CD4-positive, alpha-beta T cell (primary cell): Measurements from ENCODE around the gene NOB1. TPM values are rescaled to one million over a fixed set of nuclear protein-coding genes. Genes with fewer than 3 reads are reported as not detected.
A peak's percentile ranks its signal among the peaks of the same experiment; 100 is the strongest.

ENCODE experiments used
- ATAC-seq: fragments of 200-7000 bp; cut with Tn5 transposase; one replicate; pipeline ENCODE4 v1.10.0; 2022; ENCODE audit warnings: mild to moderate bottlenecking; ENCODE audit not compliant: poor library complexity
- CTCF ChIA-PET: fragments of 350-600 bp; sonication (Branson Sonifier 250); formaldehyde crosslinking; loops from one replicate; lab custom pipeline; 2021; ENCODE audit warnings: antibody characterized with exemption, inconsistent platforms; lab: Charles Lee
- POLR2A ChIA-PET: fragments of 350-600 bp; sonication (Branson Sonifier 250); formaldehyde crosslinking; loops from one replicate; lab custom pipeline; 2021; ENCODE audit warnings: antibody characterized with exemption, inconsistent platforms; lab: Charles Lee
- DNase-seq, 14 experiments: peaks; one replicate each; pipeline ENCODE4 v3.0.0-alpha.2; 2013 to 2020; ENCODE audit warnings: mixed read lengths in 2 of 14
- H3K27ac ChIP-seq, 2 donors: one replicate each; pipeline versions ENCODE4 v1.5.1 to v1.7.0; 2013; ENCODE audit warnings: low read length in 2 of 2, low read depth in 1 of 2, mild to moderate bottlenecking in 1 of 2
- H3K27me3 ChIP-seq, 2 experiments: 1 replicate in 1 of 2; 2 replicates in 1 of 2; pipeline versions ENCODE4 v1.6.1 to v1.7.0; 2013; ENCODE audit warnings: low read length in 2 of 2, control low read depth in 1 of 2, mild to moderate bottlenecking in 1 of 2, moderate library complexity in 1 of 2; ENCODE audit not compliant: insufficient read depth in 2 of 2, control insufficient read depth in 1 of 2
- H3K36me3 ChIP-seq: one replicate; pipeline ENCODE4 v1.6.1; 2013; ENCODE audit warnings: low read length, control low read depth; ENCODE audit not compliant: insufficient read depth
- H3K4me1 ChIP-seq: one replicate; pipeline ENCODE4 v1.6.1; 2013; ENCODE audit warnings: low read length, control low read depth; ENCODE audit not compliant: insufficient read depth
- H3K4me3 ChIP-seq: one replicate; pipeline ENCODE4 v1.5.1; 2013; ENCODE audit warnings: mild to moderate bottlenecking, low read length, moderate library complexity
- H3K9me3 ChIP-seq, 2 experiments: 1 replicate in 1 of 2; 2 replicates in 1 of 2; pipeline versions ENCODE4 v1.6.1 to v1.7.0; 2013; ENCODE audit warnings: low read length in 2 of 2, mild to moderate bottlenecking in 2 of 2, control low read depth in 1 of 2, moderate library complexity in 1 of 2; ENCODE audit not compliant: control insufficient read depth in 1 of 2, insufficient read depth in 1 of 2
- H3K27ac Mint-ChIP-seq: one replicate; pipeline ENCODE4 v1.8.0; 2020; ENCODE audit warnings: mixed read lengths
- H3K27me3 Mint-ChIP-seq: one replicate; pipeline ENCODE4 v1.8.0; 2021; ENCODE audit warnings: mixed read lengths
- H3K36me3 Mint-ChIP-seq: one replicate; pipeline ENCODE4 v1.8.0; 2021; ENCODE audit warnings: low read depth, mixed read lengths
- H3K4me1 Mint-ChIP-seq: one replicate; pipeline ENCODE4 v1.8.0; 2021; ENCODE audit warnings: low read depth, mixed read lengths
- H3K4me3 Mint-ChIP-seq: one replicate; pipeline ENCODE4 v1.8.0; 2020; ENCODE audit warnings: mild to moderate bottlenecking, mixed read lengths
- H3K9me3 Mint-ChIP-seq: one replicate; pipeline ENCODE4 v1.8.0; 2020; ENCODE audit warnings: mixed read lengths
- CTCF ChIP-seq: fragments of 200-600 bp; IDR thresholded peaks from one replicate; pipeline ENCODE4 v1.8.0; 2022; ENCODE audit warnings: antibody characterized with exemption, mild to moderate bottlenecking
- intact Hi-C, 2 experiments: fragments of 100-400 bp; cut with DNase I in 1 of 2; cut with micrococcal nuclease in 1 of 2; formaldehyde crosslinking; loops; one replicate each; pipeline versions ENCODE4 v1.15.1 to v1.9.0; 2023 to 2025; cut with DNase I, micrococcal nuclease
- total RNA-seq, 174 experiments: library from RNA in 2 of 174; stranded (reverse) in 2 of 174; gene quantifications; one replicate each; pipeline ENCODE4 v1.2.3 and lab custom pipeline; 2021 to 2026

Gene NOB1
- total RNA-seq, 2 experiments from 2014 or later: 31.0 to 33.9 TPM

- Histone ChIP-seq H3K9me3 (no peaks in the 10 kb centered on the region), H3K4me1 (no peaks in the 10 kb centered on the region), H3K27me3 (no peaks in the 10 kb centered on the region), H3K4me3 (no peak overlapping the region), H3K36me3 (peaks cover 37% of the 10 kb centered on the region), H3K27ac (no peak overlapping the region)
- ATAC-seq (no peak), DNase-seq (no peak)
- Mint-ChIP-seq H3K36me3 (peaks cover 63% of the 10 kb centered on the region), H3K4me3 (no peak overlapping the region), H3K27me3 (no peaks in the 10 kb centered on the region), H3K9me3 (no peaks in the 10 kb centered on the region), H3K4me1 (peaks cover 6% of the 10 kb centered on the region), H3K27ac (no peak overlapping the region)
- ChIA-PET POLR2A (no interaction called here), CTCF (no interaction called here)
- no peak for TF ChIP-seq CTCF
- intact Hi-C loops: loop anchor here in 1 of 2 experiments (10.0 kb wide), 1 partner anchor 136 kb away; no protein-coding TSS in a partner anchor
These were observed 43.7 kb upstream of the NOB1 start for GRCh38 chr16:69798466-69798865.

GRCh38 chr16:69796285-69797118 lies 41.8 kb upstream of the NOB1 start:
- ChIA-PET CTCF (interaction anchor here (1.7 kb wide), 1 partner anchor 10 kb away, joined by 4 read pairs; no protein-coding TSS in a partner anchor), POLR2A (no interaction called here)
- Histone ChIP-seq H3K4me3 (no peak overlapping the region), H3K36me3 (peaks cover 41% of the 10 kb centered on the region), H3K27me3 (no peaks in the 10 kb centered on the region), H3K4me1 (no peaks in the 10 kb centered on the region), H3K27ac (no peak overlapping the region), H3K9me3 (no peaks in the 10 kb centered on the region)
- no peaks in the 10 kb centered on the region for H3K9me3 Mint-ChIP-seq
- intact Hi-C loops: loop anchor here (1.0 to 10.0 kb wide), 3 partner anchors 134 to 856 kb away; no protein-coding TSS in a partner anchor
- peak; percentile 91 for TF ChIP-seq CTCF
- no peak overlapping the region for H3K4me3 Mint-ChIP-seq
- DNase-seq: peak in 5 of 14 experiments; percentile 10 to 69 (median 37)
- no peak overlapping the region for H3K27ac Mint-ChIP-seq
- H3K36me3 Mint-ChIP-seq: peaks cover 65% of the 10 kb centered on the region
- no peaks in the 10 kb centered on the region for H3K27me3 Mint-ChIP-seq
- H3K4me1 Mint-ChIP-seq: peaks cover 6% of the 10 kb centered on the region
- peak; percentile 76 for ATAC-seq

GRCh38 chr16:69794486-69794885 lies 39.8 kb upstream of the NOB1 start:
- peaks cover 67% of the 10 kb centered on the region for H3K36me3 Mint-ChIP-seq
- H3K4me1 ChIP-seq: no peaks in the 10 kb centered on the region
- peaks cover 6% of the 10 kb centered on the region for H3K4me1 Mint-ChIP-seq
- no peak overlapping the region for H3K27ac ChIP-seq
- no peaks in the 10 kb centered on the region for H3K27me3 Mint-ChIP-seq
- H3K4me3 Mint-ChIP-seq: no peak overlapping the region
- H3K4me3 ChIP-seq: no peak overlapping the region
- TF ChIP-seq CTCF: no peak
- H3K36me3 ChIP-seq: peaks cover 39% of the 10 kb centered on the region
- H3K27ac Mint-ChIP-seq: no peak overlapping the region
- ATAC-seq: no peak
- H3K9me3 ChIP-seq: no peaks in the 10 kb centered on the region
- POLR2A ChIA-PET: no interaction called here
- intact Hi-C loops: loop anchor here in 1 of 2 experiments (10.0 kb wide), 1 partner anchor 140 kb away; no protein-coding TSS in a partner anchor
- no peaks in the 10 kb centered on the region for H3K9me3 Mint-ChIP-seq
- CTCF ChIA-PET: interaction anchor here (1.4 kb wide), 1 partner anchor 12 kb away, joined by 3 read pairs; no protein-coding TSS in a partner anchor
- DNase-seq: no peak
- no peaks in the 10 kb centered on the region for H3K27me3 ChIP-seq
